GM13976 (cell line): ENCODE measurements around the gene RALB.

Experiments
- DNase-seq: peaks from one replicate; pipeline ENCODE4 v3.0.0; 2012; ENCODE audit warnings: low spot score
- CTCF ChIP-seq: IDR thresholded peaks from 2 replicates; pipeline ENCODE4 v1.5.1; 2012; ENCODE audit warnings: borderline replicate concordance, mild to moderate bottlenecking; ENCODE audit not compliant: insufficient read depth; ENCODE audit errors: extremely low read depth, missing control alignments, control extremely low read depth
- in situ Hi-C: fragments of 300-500 bp; cut with MboI; formaldehyde crosslinking; loops from one replicate; pipeline ENCODE4 v1.12.0; 2022; ENCODE audit warnings: low sequenced_read_pairs, mixed read lengths, inconsistent platforms; ENCODE audit not compliant: unreplicated experiment

The RALB gene

GRCh38 chr2:120243211-120243610, 9.4 kb upstream of the RALB start:
- in situ Hi-C loops: no loop called here

GRCh38 chr2:120243875-120244553, 8.6 kb upstream of the RALB start:
- in situ Hi-C loops: no loop called here
- TF ChIP-seq CTCF: no peak
- DNase-seq: no peak

More at GRCh38 chr2:120243211-120243610, 9.4 kb upstream of the RALB start:
- no peak for DNase-seq
- no peak for TF ChIP-seq CTCF

GRCh38 chr2:120244656-120245519, 7.8 kb upstream of the RALB start:
- no peak for TF ChIP-seq CTCF
- DNase-seq: no peak
- in situ Hi-C loops: no loop called here

DNA sequence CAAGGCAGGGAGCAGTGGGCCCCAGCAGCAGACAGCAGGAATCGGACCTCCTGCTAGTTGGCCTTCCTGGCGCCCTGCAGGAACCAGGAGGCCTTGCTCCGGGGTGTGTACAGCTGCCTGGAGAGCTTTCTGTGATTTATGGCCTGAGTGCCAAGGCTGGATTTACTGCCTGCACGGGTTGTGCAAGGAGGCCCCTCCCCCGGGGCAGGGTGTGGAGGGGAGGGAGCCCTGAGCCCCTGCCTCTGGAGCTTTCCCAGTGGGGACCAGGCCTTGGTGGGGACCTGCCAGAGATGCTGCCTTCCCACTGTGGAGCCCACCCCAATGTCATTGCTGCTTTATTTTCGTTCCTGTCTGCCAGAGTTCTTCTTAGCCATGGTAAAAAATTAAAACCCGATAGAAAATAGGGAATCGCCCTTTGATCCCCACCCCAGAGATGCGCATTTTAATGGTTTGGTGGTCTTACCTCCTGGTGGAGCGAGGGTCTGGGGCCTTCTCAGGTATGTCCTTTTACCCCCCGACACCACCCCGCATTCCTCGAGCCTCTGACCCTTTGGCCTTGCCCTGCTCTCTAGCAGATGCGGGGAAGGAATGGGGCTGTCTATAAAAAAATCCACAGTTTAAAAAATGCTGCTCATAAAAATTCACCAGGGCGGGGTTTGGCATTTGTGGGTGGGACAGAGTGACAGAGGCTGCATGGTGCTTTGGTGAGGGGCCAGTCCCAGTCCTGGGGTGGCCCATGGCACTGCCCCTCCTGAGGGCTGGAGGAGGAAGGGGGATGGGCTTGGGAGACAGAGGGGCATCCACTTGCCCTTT, 6.9 kb upstream of the RALB start:
- no peak for TF ChIP-seq CTCF
- in situ Hi-C loops: no loop called here
- DNase-seq: no peak

- DNase-seq: no peak
- no peak for TF ChIP-seq CTCF
- in situ Hi-C loops: no loop called here
Measured at GRCh38 chr2:120246546-120247300, 5.9 kb upstream of the RALB start.

DNA sequence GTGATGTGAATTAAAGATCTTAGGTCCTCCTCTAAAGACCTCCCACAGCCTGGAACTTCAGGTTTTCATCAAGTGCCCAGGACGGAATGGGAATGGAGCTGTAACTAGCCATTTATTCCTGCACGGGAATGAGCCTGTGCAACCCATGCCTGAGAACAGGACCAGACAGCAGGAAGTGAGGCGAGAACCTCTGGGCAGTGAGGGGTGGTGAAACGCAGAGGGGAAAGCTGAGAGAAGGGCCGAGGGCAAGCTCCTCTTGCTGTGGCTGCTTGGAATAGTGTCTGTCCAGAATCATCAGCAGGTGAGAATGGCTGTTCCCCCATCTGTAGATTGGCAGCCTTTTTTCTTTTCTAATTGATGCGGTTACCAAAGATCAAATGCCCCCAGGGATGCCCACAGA, 4.8 kb upstream of the RALB start:
- DNase-seq: no peak
- in situ Hi-C loops: no loop called here
- no peak for TF ChIP-seq CTCF
